K562 (cell line): Measurements from ENCODE around the gene PPP1R36. TPM values are rescaled to one million over a fixed set of nuclear protein-coding genes. Genes with fewer than 3 reads are reported as not detected.

Source experiments
- ATAC-seq: fragments of 200-7000 bp; cut with Tn5 transposase; 3 replicates; pipeline ENCODE4 v1.9.1; 2020; ENCODE audit warnings: moderate library complexity
- BruUV-seq: library from RNA; stranded (reverse); fragments of 400-500 nt; replicated peaks from 2 replicates; lab custom pipeline; 2021; lab: Mats Ljungman, UMichigan
- CTCF ChIA-PET: fragments of 300-600 bp; formaldehyde crosslinking; extraction: SDS; loops from one replicate; lab custom pipeline; 2021; ENCODE audit warnings: low intra/inter-chr PET ratio; lab: Yijun Ruan, JAX
- POLR2A ChIA-PET: fragments of 300-600, 350-650 bp; sonication (Branson Sonifier 250); formaldehyde crosslinking; extraction: SDS; loops from one replicate; lab custom pipeline; 2021; ENCODE audit warnings: antibody characterized with exemption, inconsistent platforms; lab: Yijun Ruan, JAX
- DNase-seq, 4 experiments: peaks; one replicate each; pipeline versions ENCODE4 v3.0.0 to v3.0.0-alpha.2; 2011 to 2018; ENCODE audit warnings: low spot score in 3 of 4, mixed read lengths in 3 of 4; ENCODE audit errors: extremely low read depth in 1 of 4
- FAIRE-seq: peaks from 2 replicates; lab custom pipeline; 2011; peaks lifted over from hg19 to GRCh38; lab: Jason Lieb, UNC
- H2AFZ ChIP-seq: 2 replicates; pipeline ENCODE4 v1.6.0; 2011; ENCODE audit warnings: low read depth, low read length, control low read depth, inconsistent platforms
- H3K27ac ChIP-seq: fragments of 200-600 bp; 3 replicates; pipeline ENCODE4 v1.8.0; 2011; ENCODE audit warnings: low read depth, mild to moderate bottlenecking, control low read depth, inconsistent platforms, low read length, moderate library complexity, mixed read lengths; ENCODE audit errors: extremely low read depth
- H3K27me3 ChIP-seq, 2 experiments: fragments of 300-600 bp in 1 of 2; 2 replicates in 1 of 2; 3 replicates in 1 of 2; pipeline versions ENCODE4 v1.6.0 to v1.8.0; 2011; ENCODE audit warnings: inconsistent platforms in 2 of 2, low read length in 2 of 2, mild to moderate bottlenecking in 1 of 2, mixed read lengths in 1 of 2, moderate library complexity in 1 of 2; ENCODE audit not compliant: control insufficient read depth in 2 of 2, insufficient read depth in 2 of 2
- H3K36me3 ChIP-seq: fragments of 300-600 bp; 3 replicates; pipeline ENCODE4 v1.8.0; 2011; ENCODE audit warnings: mild to moderate bottlenecking, low read length, inconsistent platforms; ENCODE audit not compliant: control insufficient read depth, insufficient read depth
- H3K4me1 ChIP-seq, 2 experiments: fragments of 200-600 bp in 1 of 2; replicated peaks in 1 of 2; 2 replicates in 1 of 2; 3 replicates in 1 of 2; pipeline versions ENCODE4 v1.5.1 to v1.8.0; 2011; ENCODE audit warnings: inconsistent platforms in 2 of 2, low read length in 2 of 2, mild to moderate bottlenecking in 1 of 2, mixed read lengths in 1 of 2, moderate library complexity in 1 of 2; ENCODE audit not compliant: control insufficient read depth in 2 of 2, insufficient read depth in 2 of 2
- H3K4me2 ChIP-seq: 2 replicates; pipeline ENCODE4 v1.6.1; 2011; ENCODE audit warnings: low read length, control low read depth, inconsistent platforms, mixed read lengths; ENCODE audit not compliant: insufficient read depth
- H3K4me3 ChIP-seq: fragments of 200-600 bp; sonication (generic), shearing (Covaris generic); 2 replicates; pipeline ENCODE4 v1.5.1; 2016; ENCODE audit warnings: control low read depth, inconsistent platforms
- H3K79me2 ChIP-seq: fragments of 200-600 bp; 3 replicates; pipeline ENCODE4 v1.8.0; 2011; ENCODE audit warnings: low read length, inconsistent platforms; ENCODE audit not compliant: control insufficient read depth, insufficient read depth
- H3K9ac ChIP-seq, 2 experiments: 2 replicates each; pipeline versions ENCODE4 v1.6.0 to v1.6.1; 2011; ENCODE audit warnings: low read depth in 2 of 2, low read length in 2 of 2, control low read depth in 1 of 2, inconsistent platforms in 1 of 2, mild to moderate bottlenecking in 1 of 2, mixed read lengths in 1 of 2; ENCODE audit not compliant: insufficient read depth in 1 of 2
- H3K9me1 ChIP-seq: one replicate; pipeline ENCODE4 v1.6.0; 2011; ENCODE audit warnings: inconsistent platforms, mild to moderate bottlenecking, low read length, moderate library complexity; ENCODE audit not compliant: control insufficient read depth, insufficient read depth
- H3K9me3 ChIP-seq: replicated peaks from 2 replicates; pipeline ENCODE4 v1.5.1; 2011; ENCODE audit warnings: low read depth, low read length, inconsistent platforms; ENCODE audit not compliant: control insufficient read depth, insufficient read depth
- H4K20me1 ChIP-seq: replicated peaks from 2 replicates; pipeline ENCODE4 v1.6.1; 2011; ENCODE audit warnings: low read length, inconsistent platforms, mixed read lengths; ENCODE audit not compliant: control insufficient read depth, insufficient read depth
- ELF2 ChIP-seq: fragments of 250-450 bp; sonication (Bioruptor Pico); IDR thresholded peaks from 2 replicates; pipeline ENCODE4 v1.5.0; 2021; ENCODE audit warnings: mild to moderate bottlenecking
- EWSR1 ChIP-seq: fragments of 450-650 bp; IDR thresholded peaks from 2 replicates; pipeline ENCODE4 v1.6.1; 2018; ENCODE audit warnings: borderline replicate concordance, mild to moderate bottlenecking, low read depth, moderate library complexity; ENCODE audit not compliant: partially characterized antibody
- FOXP1 ChIP-seq: sonication (generic); formaldehyde crosslinking; IDR thresholded peaks from 2 replicates; pipeline ENCODE4 v1.8.0; 2022; ENCODE audit warnings: mild to moderate bottlenecking, missing genetic modification reagents
- FUS ChIP-seq: fragments of 200-400 bp; formaldehyde crosslinking; optimal IDR thresholded peaks from 2 replicates; pipeline ENCODE3; 2017; ENCODE audit warnings: low read depth, low read length
- HDAC8 ChIP-seq: fragments of 450-650 bp; IDR thresholded peaks from 2 replicates; pipeline ENCODE4 v1.6.1; 2016; ENCODE audit warnings: mild to moderate bottlenecking, missing genetic modification characterization, moderate library complexity, missing compliant biosample characterization
- KDM2B ChIP-seq: fragments of 250-450 bp; sonication (Bioruptor Pico); IDR thresholded peaks from 2 replicates; pipeline ENCODE4 v1.8.0; 2021; ENCODE audit warnings: mild to moderate bottlenecking, moderate library complexity
- KLF1 ChIP-seq: fragments of 450-650 bp; IDR thresholded peaks from 2 replicates; pipeline ENCODE4 v1.6.1; 2016; ENCODE audit warnings: missing genetic modification characterization, missing compliant biosample characterization
- KLF16 ChIP-seq: IDR thresholded peaks from 2 replicates; pipeline ENCODE4 v1.6.1; 2016; ENCODE audit warnings: antibody characterized with exemption
- PCBP1 ChIP-seq: fragments of 200-400 bp; formaldehyde crosslinking; IDR thresholded peaks from 2 replicates; pipeline ENCODE4 v1.6.1; 2018; ENCODE audit warnings: mild to moderate bottlenecking, low read depth, low read length; ENCODE audit not compliant: poor library complexity, severe bottlenecking
- SIX5 ChIP-seq, 2 experiments: IDR thresholded peaks; 2 replicates each; pipeline ENCODE4 v1.6.1; 2011; ENCODE audit warnings: low read length in 2 of 2, borderline replicate concordance in 1 of 2, low read depth in 1 of 2, mild to moderate bottlenecking in 1 of 2, moderate library complexity in 1 of 2; ENCODE audit not compliant: insufficient read depth in 1 of 2
- STAT5A ChIP-seq: IDR thresholded peaks from 2 replicates; pipeline ENCODE4 v1.6.1; 2012; ENCODE audit warnings: low read length, inconsistent platforms, borderline replicate concordance
- ZNF140 ChIP-seq: fragments of 250-450 bp; sonication (Bioruptor Pico); IDR thresholded peaks from 2 replicates; pipeline ENCODE4 v1.8.0; 2021; ENCODE audit warnings: moderate library complexity, mild to moderate bottlenecking, inconsistent platforms
- ZNF146 ChIP-seq: IDR thresholded peaks from one replicate; pipeline ENCODE4 v1.6.1; 2018; ENCODE audit warnings: missing compliant biosample characterization; ENCODE audit not compliant: unreplicated experiment
- ZNF780A ChIP-seq: fragments of 250-450 bp; sonication (Bioruptor Pico); IDR thresholded peaks from 2 replicates; pipeline ENCODE4 v1.5.0; 2021; ENCODE audit warnings: mild to moderate bottlenecking
- WGBS: fragments of 100-300 bp; shearing (Covaris generic); methylation state at CpG from one replicate; pipeline ENCODE4 v1.1.6; 2016; ENCODE audit warnings: low coverage, mixed read lengths; ENCODE audit not compliant: insufficient coverage; ENCODE audit errors: missing lambda C conversion rate; 5-methylcytosine and 5-hydroxymethylcytosine counted together
- in situ Hi-C: fragments of 300-500 bp; cut with MboI; formaldehyde crosslinking; loops from 4 replicates; pipeline ENCODE4 v1.15.0; 2018; ENCODE audit warnings: inconsistent platforms, mixed read lengths
- intact Hi-C: fragments of 100-400 bp; cut with micrococcal nuclease; formaldehyde crosslinking; loops from 2 replicates; pipeline ENCODE4 v1.14.2; 2022
- polyA plus RNA-seq, 8 experiments: library from polyadenylated mRNA; depleted of rRNA in 4 of 8; stranded (reverse) in 5 of 8; unstranded in 3 of 8; fragments of >200 nt; fragmentation: Nextera tagmentation in 2 of 8; fragmentation: Illumina TruSeq in 1 of 8; extraction: Ambion mirVana in 2 of 8; extraction: Trizol in 1 of 8; gene quantifications; 2 replicates each; pipeline versions ENCODE4 v1.2.1 to v1.2.3, GENCODE V29; 2011 to 2014; ENCODE audit warnings: inconsistent platforms in 1 of 8, missing spikeins in 1 of 8
- total RNA-seq, 7 experiments: library from RNA; depleted of rRNA in 6 of 7; stranded (reverse); fragments of >200 nt in 6 of 7; fragmentation: Illumina TruSeq in 2 of 7; extraction: Trizol in 2 of 7; gene quantifications; 2 replicates each; pipeline versions ENCODE4 v1.2.1 to v1.2.3, GENCODE V29; 2011 to 2021; ENCODE audit warnings: low replicate concordance in 1 of 7
- TF ChIP-seq, protein P1 (sequence below), 2 experiments: fragments of 250-450 bp in 1 of 2; fragments of 450-650 bp in 1 of 2; sonication (Bioruptor Pico) in 1 of 2; IDR thresholded peaks; 2 replicates each; pipeline versions ENCODE4 v1.6.1 to v1.8.0; 2016 to 2021; ENCODE audit warnings: mild to moderate bottlenecking in 2 of 2, moderate library complexity in 2 of 2, missing compliant biosample characterization in 1 of 2, missing genetic modification characterization in 1 of 2
- TF ChIP-seq, protein P2 (sequence below): fragments of 250-450 bp; sonication (Bioruptor Pico); IDR thresholded peaks from 2 replicates; pipeline ENCODE4 v1.8.0; 2021; ENCODE audit warnings: moderate library complexity, mild to moderate bottlenecking, inconsistent platforms
- TF ChIP-seq, protein P3 (sequence below): fragments of 450-650 bp; formaldehyde crosslinking; IDR thresholded peaks from 2 replicates; pipeline ENCODE4 v1.4.0; 2022; ENCODE audit warnings: missing genetic modification characterization
- TF ChIP-seq, protein P4 (sequence below): fragments of 250-450 bp; sonication (Bioruptor Pico); IDR thresholded peaks from 2 replicates; pipeline ENCODE4 v1.5.0; 2021

PPP1R36 gene
- total and polyA plus RNA-seq, 9 of the 15 experiments (the other 6 are each of a cell fraction or from before 2014, with no cell fraction given), result 0.29 TPM; not detected in 8

DNA sequence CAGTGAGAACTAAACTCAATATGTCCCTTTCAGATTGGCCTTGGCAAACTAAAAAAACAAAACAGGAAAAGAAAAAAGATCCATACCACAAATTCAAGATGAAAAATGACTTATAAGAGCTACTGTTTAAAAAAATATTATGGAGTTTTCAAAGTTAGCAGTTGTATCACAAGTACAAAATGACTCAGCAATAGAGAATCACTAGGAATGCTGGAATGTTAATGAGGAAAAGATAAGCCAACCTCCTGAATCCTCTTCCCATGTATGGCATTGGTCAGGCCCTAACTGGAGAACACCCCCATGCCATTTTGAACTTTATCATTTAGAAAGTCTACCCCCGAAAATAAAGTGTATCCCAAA, 62.2 kb downstream of the PPP1R36 start:
- BruUV-seq, result no TSS peak
- ATAC-seq (no peak), FAIRE-seq (no peak), DNase-seq (no peak)
- H4K20me1 ChIP-seq, result no peaks in the 10 kb centered on the region
- ChIA-PET POLR2A (interaction anchor here (0.8 to 1.4 kb wide), 3 partner anchors 9 to 106 kb away, joined by 3 to 4 read pairs (median 3); no protein-coding TSS in a partner anchor), CTCF (no interaction called here)
- no peak overlapping the region for H3K27ac ChIP-seq
- WGBS, result 0% methylated on average over 1 of the region's 1 CpG
- H2AFZ ChIP-seq, result no peak overlapping the region
- intact Hi-C loops (no loop called here), in situ Hi-C loops (no loop called here)
- no peaks in the 10 kb centered on the region for H3K9me3 ChIP-seq
- H3K9me1 ChIP-seq, result no peaks in the 10 kb centered on the region
- peaks cover 4 to 5% of the 10 kb centered on the region in 2 experiments; a peak in 2 of 5 replicates for H3K27me3 ChIP-seq
- H3K79me2 ChIP-seq, result no peaks in the 10 kb centered on the region
- H3K9ac ChIP-seq, result no peak overlapping the region
- H3K4me3 ChIP-seq, result no peak overlapping the region
- H3K36me3 ChIP-seq, result no peaks in the 10 kb centered on the region
- H3K4me1 ChIP-seq, result no peaks in the 10 kb centered on the region
- no peak overlapping the region for H3K4me2 ChIP-seq
- TF ChIP-seq, protein P1, sequence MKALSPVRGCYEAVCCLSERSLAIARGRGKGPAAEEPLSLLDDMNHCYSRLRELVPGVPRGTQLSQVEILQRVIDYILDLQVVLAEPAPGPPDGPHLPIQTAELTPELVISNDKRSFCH (CRISPR knock-in tag; IDR thresholded peaks at IDR 0.05), result no peak
- TF ChIP-seq, protein P1 (tag; IDR thresholded peaks at IDR 0.05), result no peak
- TF ChIP-seq ZNF146 (no peak), SIX5 (IDR thresholded peaks at IDR 0.05; ENCODE audit: borderline replicate concordance in 1 of 2, insufficient read depth in 1 of 2, low read depth in 1 of 2, low read length in 2 of 2) (no peak), EWSR1 (no peak), HDAC8 (tag) (no peak), PCBP1 (no peak), ELF2 (CRISPR knock-in tag) (no peak), FUS (no peak), KDM2B (no peak), KLF1 (tag) (no peak), ZNF140 (CRISPR knock-in tag) (no peak), ZNF780A (no peak), STAT5A (no peak), KLF16 (no peak), FOXP1 (no peak)
- TF ChIP-seq, protein P2, sequence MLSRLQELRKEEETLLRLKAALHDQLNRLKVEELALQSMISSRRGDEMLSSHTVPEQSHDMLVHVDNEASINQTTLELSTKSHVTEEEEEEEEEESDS (CRISPR knock-in tag), result no peak
- TF ChIP-seq, protein P3, sequence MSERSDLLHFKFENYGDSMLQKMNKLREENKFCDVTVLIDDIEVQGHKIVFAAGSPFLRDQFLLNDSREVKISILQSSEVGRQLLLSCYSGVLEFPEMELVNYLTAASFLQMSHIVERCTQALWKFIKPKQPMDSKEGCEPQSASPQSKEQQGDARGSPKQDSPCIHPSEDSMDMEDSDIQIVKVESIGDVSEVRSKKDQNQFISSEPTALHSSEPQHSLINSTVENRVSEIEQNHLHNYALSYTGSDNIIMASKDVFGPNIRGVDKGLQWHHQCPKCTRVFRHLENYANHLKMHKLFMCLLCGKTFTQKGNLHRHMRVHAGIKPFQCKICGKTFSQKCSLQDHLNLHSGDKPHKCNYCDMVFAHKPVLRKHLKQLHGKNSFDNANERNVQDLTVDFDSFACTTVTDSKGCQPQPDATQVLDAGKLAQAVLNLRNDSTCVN (CRISPR knock-in tag), result no peak
- TF ChIP-seq, protein P4, sequence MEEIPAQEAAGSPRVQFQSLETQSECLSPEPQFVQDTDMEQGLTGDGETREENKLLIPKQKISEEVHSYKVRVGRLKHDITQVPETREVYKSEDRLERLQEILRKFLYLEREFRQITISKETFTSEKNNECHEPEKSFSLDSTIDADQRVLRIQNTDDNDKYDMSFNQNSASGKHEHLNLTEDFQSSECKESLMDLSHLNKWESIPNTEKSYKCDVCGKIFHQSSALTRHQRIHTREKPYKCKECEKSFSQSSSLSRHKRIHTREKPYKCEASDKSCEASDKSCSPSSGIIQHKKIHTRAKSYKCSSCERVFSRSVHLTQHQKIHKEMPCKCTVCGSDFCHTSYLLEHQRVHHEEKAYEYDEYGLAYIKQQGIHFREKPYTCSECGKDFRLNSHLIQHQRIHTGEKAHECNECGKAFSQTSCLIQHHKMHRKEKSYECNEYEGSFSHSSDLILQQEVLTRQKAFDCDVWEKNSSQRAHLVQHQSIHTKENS (CRISPR knock-in tag), result no peak
